Activated T-helper 1 cell treated with anti-CD3 and anti-CD28 coated beads, Interleukin-2, amount 50 U/mL, for 16 hours (primary cell): ENCODE results near the gene S1PR5.
"Not testable (repeated sequence)": the region's sequence is repeated elsewhere in the genome, so short reads cannot be mapped to it uniquely, and the experiment has no call there.

ENCODE experiments used
- DNase-seq, 2 donors: peaks; one replicate each; pipeline ENCODE4 v3.0.0-alpha.2; 2020; ENCODE audit warnings: low read depth in 1 of 2, low spot score in 1 of 2

Gene S1PR5

DNA sequence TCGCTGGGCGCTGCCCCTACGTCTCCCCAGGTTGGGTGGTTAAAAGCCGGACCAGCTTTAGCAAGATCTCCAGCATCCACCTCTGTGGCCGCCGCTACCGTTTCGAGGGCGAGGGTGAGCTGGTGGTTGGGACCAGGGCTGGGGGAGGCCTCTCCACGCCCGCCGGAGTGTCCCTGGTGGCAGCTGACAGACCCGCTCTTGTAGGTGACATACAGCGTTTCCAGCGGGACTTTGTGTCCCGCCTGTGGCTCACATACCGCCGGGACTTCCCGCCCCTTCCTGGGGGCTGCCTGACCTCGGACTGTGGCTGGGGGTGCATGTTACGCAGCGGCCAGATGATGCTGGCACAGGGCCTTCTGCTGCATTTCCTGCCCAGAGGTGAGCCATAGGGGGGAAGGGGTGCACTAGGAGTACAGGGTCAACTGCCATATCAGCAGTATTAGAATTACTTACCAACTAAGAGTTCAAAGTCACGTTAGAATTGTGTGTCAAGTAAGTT lies 27.6 kb upstream of the S1PR5 start:
- no peak for DNase-seq

- no peak for DNase-seq
Measured at GRCh38 chr19:10544242-10544752, 27.1 kb upstream of the S1PR5 start.

DNA sequence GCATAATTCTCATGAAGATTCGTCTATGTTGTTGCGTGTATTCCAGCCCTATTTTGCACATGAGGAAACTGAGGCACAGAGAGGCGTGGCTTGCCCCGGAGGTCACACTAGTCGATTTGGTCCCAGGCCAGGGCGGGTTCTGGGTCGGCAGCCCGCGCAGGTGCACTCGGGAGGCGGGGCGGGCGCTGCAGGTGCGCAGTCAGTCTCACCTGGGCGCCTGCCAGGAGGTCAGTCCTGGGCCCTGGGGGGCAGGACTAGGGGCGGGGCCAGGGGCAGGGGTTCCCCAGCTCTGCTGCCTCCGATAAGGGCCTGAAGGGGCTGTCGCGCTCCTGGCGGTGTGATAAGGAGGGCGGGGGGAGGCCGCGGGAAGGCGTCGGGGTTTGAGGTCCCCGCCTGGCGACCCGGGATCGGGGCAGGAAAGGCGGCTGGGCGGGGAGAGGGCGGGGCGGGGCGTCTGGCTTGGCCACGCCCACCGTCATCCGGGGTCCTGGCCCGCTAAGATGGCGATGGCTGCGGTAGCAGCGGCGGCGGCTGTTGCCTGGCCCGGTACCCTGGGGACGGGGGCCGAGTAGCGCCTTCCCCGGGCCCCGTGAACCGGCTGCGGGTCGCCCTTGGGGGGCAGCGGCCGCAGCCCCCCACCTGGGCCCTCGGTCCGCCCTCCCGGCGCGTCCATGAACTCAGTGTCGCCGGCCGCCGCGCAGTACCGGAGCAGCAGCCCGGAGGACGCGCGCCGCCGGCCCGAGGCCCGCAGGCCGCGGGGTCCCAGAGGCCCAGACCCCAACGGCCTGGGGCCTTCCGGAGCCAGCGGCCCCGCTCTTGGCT lies 26.4 kb upstream of the S1PR5 start, which contains the start of gene ATG4D:
ATG4D (plus strand) TSS at position 485 of the 822 bp plus-strand sequence; CDS start at position 672, 187 bp downstream.
- DNase-seq, result peak; percentile 65 to 71

GRCh38 chr19:10543059-10543419 lies 25.8 kb upstream of the S1PR5 start:
- no peak for DNase-seq

GRCh38 chr19:10539016-10539415 lies 21.8 kb upstream of the S1PR5 start:
- DNase-seq, result not testable (repeated sequence)

GRCh38 chr19:10538204-10538983 lies 21.1 kb upstream of the S1PR5 start:
- DNase-seq, result no peak

- DNase-seq, result no peak
Measured at GRCh38 chr19:10537668-10538067, 20.4 kb upstream of the S1PR5 start.

GRCh38 chr19:10535613-10536012 lies 18.4 kb upstream of the S1PR5 start:
- DNase-seq, result no peak

- no peak for DNase-seq
Measured at GRCh38 chr19:10533646-10534386, 16.6 kb upstream of the S1PR5 start.

GRCh38 chr19:10532457-10532856 lies 15.2 kb upstream of the S1PR5 start:
- DNase-seq, result no peak

DNA sequence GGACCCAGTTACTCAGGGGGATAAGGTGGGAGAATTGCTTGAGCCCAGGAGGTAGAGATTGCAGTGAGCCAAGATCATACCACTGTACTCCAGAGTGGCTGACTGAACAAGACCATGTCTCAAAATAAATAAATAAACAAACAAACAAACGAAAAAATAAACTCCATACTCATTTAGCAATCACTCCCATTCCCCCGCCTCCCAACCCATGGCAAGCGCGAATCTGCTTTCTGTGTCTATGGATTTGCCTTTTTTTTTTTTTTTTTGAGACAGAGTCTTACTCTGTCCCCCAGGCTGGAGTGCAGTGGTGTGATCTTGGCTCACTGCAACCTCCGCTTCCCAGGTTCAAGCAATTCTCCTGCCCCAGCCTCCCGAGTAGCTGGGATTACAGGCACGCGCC lies 9.6 kb upstream of the S1PR5 start:
- not testable (repeated sequence) for DNase-seq

GRCh38 chr19:10525636-10526035 lies 8.4 kb upstream of the S1PR5 start:
- DNase-seq, result no peak

DNA sequence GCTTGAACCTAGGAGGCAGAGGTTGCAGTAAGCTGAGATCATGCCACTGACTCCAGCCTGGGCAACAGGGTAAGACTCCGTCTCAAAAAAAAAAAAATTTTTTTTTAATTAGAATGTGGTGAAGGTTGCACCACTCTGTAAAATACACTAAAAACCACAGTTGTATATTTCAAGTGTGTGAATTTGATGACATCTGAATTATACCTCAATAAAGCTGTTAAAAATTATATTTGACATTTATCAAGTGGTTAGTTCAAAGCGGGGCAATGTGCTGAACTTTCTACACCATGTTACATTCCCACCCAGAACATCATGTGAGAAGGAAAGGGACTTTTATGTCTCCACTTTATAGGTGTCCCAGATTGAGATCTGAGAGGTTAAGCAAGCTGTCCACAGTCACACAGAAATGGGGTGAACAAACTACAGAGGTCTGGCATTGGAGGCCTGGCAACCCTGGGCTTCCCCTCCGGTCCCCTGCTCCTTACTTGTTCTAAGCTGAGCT lies 5.9 kb upstream of the S1PR5 start:
- DNase-seq, result no peak

DNA sequence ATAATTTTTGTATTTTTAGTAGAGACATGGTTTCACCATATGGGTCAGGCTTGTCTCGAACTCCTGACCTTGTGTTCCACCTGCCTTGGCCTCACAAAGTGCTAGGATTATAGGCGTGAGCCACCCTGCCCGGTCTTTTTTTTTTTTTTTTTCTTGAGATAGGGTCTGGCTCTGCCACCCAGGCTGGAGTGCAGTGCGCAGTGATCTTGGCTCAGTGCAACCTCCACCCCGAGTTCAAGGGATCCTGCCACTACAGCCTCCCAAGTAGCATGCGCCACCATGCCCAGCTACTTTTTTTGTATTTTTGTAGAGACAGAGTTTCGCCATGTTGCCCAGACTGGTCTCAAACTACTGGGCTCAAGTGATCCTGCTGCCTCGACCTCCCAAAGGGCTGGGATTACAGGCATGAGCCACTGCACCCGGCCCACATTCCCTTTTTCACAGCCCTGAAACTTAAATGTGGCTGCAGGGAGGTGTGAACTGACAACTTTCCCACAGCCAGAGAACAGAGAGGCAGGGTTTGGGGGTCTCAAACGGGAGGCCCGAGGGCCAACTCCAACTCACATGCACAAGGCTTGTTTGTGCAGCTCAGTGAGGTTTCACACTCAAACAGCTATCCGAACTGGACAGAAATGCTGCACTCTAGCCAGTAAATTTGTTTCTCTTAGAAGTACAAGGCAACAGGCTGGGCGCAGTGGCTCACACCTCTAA lies 4.4 kb upstream of the S1PR5 start:
- no peak for DNase-seq

GRCh38 chr19:10520652-10521318 lies 3.5 kb upstream of the S1PR5 start:
- DNase-seq, result no peak

DNA sequence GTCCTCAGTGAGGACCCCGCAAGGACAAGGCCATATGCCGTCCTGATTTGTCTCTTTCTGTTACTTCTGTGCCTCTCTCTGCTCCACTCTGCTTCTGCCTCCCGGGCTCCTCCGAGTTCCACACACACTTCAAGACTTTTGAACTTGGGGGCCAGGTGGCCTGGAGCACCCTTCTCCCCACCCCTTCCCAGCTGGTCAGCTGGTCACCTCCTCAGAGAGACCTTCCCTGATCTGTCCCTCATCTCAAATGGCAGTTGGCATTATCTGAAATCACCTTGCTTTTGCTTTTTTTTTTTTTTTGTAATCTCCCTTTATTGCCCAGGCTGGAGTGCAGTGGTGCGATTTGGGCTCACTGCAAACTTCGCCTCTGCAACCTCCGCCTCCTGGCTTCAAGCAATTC lies 2.2 kb upstream of the S1PR5 start:
- DNase-seq, result no peak

DNA sequence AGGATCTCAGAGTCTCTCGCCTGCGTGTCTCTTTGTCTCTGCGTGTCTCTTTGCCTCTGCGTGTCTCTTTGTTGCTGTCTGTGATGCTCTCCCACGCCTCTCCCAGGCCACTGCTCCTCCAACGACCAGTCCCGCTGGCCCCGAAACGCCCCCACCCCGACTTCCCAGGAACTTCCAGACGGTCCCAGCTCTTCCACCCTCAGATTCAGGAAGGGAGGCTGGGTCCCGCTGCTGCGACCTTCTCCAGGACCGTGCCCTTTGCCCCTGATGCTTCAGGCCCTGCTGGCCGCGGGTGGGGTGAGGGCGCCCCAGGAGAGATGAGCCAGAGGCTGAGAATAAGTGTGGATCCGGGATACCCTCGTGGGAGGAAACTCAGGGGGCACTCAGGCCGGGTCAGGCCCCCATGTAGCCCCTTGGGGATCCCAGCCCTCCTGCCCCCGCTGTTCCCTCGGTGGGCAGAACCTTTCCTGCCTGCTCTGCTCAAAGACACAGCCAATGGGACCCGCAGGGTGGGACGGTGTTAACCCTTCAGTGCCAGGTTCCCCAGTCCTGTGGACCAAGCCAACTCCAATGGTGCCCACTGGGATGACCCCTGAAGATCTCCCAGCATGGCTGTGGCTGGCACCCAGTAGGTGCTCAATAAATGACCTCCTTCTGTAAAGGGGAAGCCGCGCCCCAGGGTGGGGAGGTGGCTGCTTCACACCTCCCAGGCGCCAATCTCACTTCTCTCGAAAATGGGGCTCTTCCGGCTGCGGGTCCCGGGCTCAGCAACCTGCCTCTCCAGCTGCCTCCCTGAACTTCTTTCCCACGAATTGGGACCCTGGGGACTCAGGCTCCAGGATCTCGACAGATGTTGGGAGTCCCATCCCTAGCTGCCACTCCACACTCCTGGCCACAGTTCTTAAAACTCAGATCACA lies 1.5 kb upstream of the S1PR5 start:
- no peak for DNase-seq

- DNase-seq, result no peak
Measured at GRCh38 chr19:10517760-10518443, 655 bp upstream of the S1PR5 start.
